GM20431 (cell line): ENCODE results near the gene ASCL2.
"Not testable (repeated sequence)": the region's sequence is repeated elsewhere in the genome, so short reads cannot be mapped to it uniquely, and the experiment has no call there.

Experiments
- in situ Hi-C: fragments of 300-500 bp; cut with MseI, MboI; formaldehyde crosslinking; loops from one replicate; pipeline ENCODE4 v1.15.0; 2020; ENCODE audit warnings: low sequenced_read_pairs; ENCODE audit not compliant: unreplicated experiment

Gene ASCL2

DNA sequence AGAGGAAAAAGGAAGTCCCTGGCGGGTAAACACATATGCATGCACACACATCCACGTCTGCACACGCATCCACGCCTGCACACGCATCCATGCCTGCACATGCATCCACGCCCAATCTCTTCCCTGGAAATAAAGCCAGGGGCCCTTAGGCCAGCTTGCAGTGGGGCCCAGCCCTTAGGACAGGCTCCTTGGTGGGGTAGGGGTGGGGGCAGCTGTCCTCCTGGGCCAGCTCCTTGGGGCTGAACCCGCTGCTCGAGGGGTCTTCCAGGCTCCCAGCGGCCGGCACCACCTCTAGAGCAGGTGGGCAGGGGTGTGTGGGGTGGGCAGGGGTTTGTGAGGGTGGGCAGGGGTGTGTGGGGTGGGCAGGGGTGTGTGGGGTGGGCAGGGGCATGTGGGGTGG lies 29.4 kb upstream of the ASCL2 start:
- in situ Hi-C loops = no loop called here

DNA sequence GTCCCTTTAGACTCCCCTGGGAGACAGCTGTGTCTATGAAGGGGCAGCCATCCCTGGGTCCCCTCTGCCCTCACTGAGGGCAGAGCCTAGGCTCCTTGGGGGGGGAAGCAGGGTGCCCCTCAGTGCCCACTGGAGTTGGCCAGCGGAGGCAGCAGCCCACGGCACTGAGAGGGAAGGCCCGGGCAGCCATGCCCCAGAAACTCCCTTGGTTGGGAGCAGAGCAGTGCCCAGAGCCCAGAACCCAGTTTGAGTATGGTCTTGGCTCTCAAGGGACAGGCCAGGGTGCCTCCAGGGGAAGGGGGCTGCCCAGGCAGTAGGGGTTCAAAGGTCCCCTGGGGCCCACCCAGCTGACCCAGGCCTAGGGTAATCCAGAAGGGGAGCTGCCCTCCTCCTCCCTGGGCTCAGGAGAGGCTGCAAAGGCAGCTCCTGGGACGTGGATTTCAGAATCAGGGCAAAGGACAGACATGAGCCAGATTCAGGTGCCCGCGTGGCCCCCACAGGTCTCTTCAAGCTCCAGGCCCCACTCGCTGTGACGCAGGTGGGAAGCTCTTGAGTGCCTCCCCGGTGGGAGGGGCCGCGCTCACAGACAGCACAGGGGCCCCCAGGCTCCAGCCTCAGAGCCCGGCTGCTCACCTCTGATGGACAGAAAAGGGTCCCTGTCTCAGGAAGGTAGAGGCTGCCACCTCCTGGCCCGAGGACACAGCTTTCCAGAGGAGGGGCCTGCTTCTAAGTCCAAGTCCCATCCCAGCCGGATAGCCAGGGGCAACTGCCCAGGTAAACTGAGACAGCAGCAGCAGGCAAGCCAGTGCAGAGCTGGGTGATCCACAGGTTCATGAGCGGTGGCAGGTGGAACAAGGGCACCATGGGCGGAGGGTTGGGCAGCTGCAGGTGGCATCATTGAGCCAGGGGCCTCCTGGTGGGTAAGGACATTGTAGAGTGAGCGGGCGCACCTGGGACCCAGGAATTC lies 28.7 kb upstream of the ASCL2 start:
- in situ Hi-C loops = no loop called here

- in situ Hi-C loops = no loop called here
These were observed 27.9 kb upstream of the ASCL2 start for GRCh38 chr11:2298131-2298794.

- in situ Hi-C loops = no loop called here
These were observed 27.2 kb upstream of the ASCL2 start for GRCh38 chr11:2297623-2298030.

DNA sequence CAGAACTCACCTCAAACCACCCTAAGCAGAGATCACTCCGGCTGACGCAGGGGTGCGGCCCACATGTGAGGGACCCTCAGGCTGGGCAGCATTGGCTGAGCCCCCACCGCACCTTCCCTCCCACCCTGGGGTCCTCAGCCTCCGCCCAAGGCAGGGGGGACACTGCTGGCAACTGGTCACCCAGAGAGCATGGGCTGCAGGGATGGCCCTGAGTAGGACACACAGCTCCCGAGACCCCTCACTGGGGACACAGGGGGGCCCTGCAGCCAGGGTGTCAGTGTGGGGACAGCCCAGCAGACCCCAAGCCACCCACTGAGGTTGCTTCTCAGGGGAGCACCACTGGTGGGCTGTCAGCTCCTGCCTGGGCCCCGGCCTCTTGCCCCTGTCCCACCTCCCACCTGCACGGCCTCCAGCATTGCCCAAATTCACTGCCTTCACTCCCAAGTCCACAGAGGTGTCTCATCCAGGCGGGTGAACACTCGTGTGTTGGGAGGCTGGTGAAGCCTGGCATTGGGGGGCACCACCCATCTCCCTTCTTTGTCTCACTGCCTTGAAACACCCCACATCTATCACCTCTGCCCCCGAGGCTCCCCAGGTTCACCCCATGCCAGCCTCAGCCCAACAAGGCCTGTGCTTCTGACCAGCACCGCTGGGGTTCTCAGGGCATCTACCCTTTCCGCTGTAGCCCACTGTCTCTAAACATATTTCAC lies 26.7 kb upstream of the ASCL2 start:
- in situ Hi-C loops = no loop called here

GRCh38 chr11:2295971-2296912 lies 25.9 kb upstream of the ASCL2 start:
- in situ Hi-C loops = no loop called here

GRCh38 chr11:2294926-2295290 lies 24.5 kb upstream of the ASCL2 start:
- in situ Hi-C loops = no loop called here

- in situ Hi-C loops = no loop called here
These were observed 23.9 kb upstream of the ASCL2 start for GRCh38 chr11:2293984-2294925.

- in situ Hi-C loops = no loop called here
These were observed 23.2 kb upstream of the ASCL2 start for GRCh38 chr11:2293531-2293971.

- in situ Hi-C loops = no loop called here
These were observed 20.0 kb upstream of the ASCL2 start for GRCh38 chr11:2290351-2290841.

DNA sequence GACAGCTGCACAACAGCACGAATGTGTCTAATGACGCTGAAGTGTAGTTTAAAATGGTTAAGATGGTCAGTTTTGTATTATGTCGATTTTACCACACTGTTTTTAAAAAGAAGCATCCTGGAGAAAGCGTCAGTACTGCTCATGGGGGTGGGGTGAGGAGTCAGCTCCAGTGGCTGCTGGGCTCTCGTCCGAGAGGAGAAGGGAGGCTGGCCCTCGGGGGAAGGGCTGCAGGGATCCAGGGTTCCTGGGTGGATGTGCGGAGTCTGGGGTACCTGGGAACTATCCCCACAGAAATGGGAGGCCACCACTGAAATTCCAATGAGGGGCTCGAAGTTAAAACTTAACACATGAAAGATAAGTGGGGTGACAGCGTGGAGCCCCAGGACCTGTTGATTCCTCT lies 19.5 kb upstream of the ASCL2 start:
- in situ Hi-C loops = no loop called here

GRCh38 chr11:2289350-2289749 lies 19.0 kb upstream of the ASCL2 start:
- in situ Hi-C loops = no loop called here

- in situ Hi-C loops = no loop called here
These were observed 16.7 kb upstream of the ASCL2 start for GRCh38 chr11:2287091-2287490.

DNA sequence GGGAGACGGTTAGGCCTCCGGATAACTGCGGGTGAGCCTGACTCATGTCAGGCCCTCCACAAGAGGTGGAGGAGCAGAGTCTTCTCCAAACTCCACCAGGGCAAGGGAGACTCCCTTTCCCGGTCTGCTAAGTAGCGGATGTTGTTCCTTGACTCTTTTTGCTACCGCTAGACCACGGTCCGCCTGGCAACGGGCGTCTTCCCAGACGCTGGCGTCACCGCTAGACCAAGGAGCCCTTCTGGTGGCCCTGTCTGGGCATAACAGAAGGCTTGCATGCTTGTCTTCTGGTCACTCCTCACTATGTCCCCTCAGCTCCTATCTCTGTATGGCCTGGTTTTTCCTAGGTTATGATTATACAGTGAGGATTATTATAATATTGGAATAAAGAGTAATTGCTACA lies 16.0 kb upstream of the ASCL2 start:
- in situ Hi-C loops = not testable (repeated sequence)

DNA sequence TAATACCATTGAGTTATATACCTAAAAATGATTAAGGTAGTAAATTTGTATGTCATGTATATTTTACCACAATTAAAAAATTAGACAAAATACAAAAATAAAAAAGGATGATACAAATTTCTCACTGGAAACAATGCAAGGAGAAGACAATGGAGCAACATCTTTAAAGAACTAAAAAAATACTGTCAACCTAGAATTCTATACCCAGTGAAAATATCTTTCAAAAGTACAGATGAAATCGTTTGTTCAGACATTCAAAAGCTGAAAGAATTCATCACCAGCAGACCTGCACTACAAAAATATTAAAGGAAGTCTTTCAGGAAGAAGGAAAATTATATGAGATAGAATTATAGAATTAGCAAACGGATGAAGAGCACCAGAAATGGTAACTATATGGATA lies 9.8 kb upstream of the ASCL2 start:
- in situ Hi-C loops = no loop called here

DNA sequence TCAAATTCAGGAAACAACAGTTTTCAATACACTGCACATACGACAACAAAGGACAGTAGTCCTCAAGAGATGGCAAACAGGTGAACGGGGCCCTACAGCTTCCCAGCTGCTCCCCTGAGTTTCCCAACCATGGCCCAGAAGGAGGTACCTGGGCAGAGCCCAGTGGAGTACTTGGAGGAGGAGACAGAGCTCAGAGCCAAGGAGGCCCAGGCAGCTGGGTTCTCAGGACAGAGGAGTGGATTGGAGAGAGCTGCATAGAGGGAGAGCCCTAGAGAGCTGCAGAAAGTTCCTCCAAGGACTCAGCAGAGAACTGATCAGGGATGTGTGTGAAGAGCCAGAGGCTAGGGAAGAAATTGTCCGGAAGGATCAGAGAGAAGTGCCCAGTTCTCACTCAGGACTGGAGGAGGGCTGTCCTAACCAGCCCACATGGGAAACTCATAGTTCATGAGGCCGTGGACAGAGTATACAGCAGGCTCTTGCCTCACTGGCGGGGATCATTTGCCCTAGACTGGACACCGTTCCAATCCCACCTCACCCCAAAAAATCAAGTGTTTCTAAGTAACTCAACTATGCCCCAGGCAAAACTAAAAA lies 7.6 kb upstream of the ASCL2 start:
- in situ Hi-C loops = no loop called here

DNA sequence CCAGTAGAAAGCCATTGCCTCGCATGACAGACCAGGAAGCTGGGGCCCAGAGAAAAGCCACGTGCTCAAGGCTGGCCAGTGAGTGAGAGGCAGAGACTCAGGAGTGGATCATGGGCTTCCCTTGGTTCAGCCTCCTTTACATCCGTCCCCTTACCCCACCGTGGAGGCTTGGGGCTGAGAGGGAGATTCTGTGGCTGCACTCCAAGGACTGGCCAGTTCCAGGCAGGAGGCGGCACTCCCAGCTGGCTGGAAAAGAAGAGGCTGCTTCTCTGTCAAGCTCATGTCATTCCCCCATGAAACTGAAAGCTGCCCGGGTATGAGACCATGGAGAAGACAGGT lies 6.6 kb upstream of the ASCL2 start:
- in situ Hi-C loops = no loop called here

DNA sequence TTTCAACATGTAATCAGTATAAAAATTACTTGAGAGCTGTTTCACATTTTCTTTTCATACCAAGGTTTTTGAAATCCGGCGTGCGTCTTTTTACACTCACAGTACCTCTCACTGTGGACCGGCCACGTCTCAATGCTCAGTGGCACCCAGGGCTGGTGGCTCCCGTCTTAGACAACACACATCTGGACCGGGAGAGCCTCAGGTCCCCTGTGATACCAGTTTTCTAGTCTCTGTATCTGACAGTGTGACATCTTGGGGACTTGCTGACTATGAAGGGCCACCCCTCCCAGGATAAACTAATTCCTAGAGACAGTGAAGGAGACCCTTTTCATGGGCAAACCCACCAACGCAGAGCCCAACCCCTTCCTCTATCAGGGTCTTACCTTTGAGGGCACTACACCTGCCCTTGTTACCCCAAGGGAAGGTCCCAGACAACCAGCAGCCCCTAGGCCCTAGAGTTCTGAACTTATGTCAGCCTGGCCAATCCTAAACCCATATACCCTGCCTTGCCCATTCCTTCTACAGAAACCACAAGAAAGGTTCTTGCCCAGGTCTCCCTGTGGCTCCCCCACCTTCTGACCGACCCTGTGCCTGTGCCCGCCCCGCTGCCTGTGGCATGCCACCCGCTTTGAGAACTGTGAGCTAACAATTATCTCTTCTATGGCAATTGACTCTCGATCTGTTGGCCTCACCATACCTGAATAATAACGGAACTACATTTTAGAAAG lies 6.1 kb upstream of the ASCL2 start:
- in situ Hi-C loops = no loop called here
